HepG2 (cell line): ENCODE measurements around the gene MXD1. TPM values are rescaled to one million over a fixed set of nuclear protein-coding genes. Genes with fewer than 3 reads are reported as not detected.

Experiments used
- ATAC-seq: fragments of 200-7000 bp; cut with Tn5 transposase; 3 replicates; pipeline ENCODE4 v1.9.1; 2020; ENCODE audit warnings: mild to moderate bottlenecking, moderate library complexity
- BruUV-seq: library from RNA; stranded (reverse); fragments of 400-500 nt; replicated peaks from 2 replicates; lab custom pipeline; 2021; lab: Mats Ljungman, UMichigan
- CTCF ChIA-PET: fragments of 300-600 bp; formaldehyde crosslinking; extraction: SDS; loops from one replicate; lab custom pipeline; 2021; ENCODE audit warnings: low total read pairs, inconsistent platforms, low intra/inter-chr PET ratio; lab: Yijun Ruan, JAX
- POLR2A ChIA-PET: fragments of 350-600 bp; sonication (Branson Sonifier 250); formaldehyde crosslinking; loops from one replicate; lab custom pipeline; 2020; ENCODE audit warnings: antibody characterized with exemption, inconsistent platforms; lab: Yijun Ruan, JAX
- DNase-seq: peaks from one replicate; pipeline ENCODE4 v3.0.0-alpha.2; 2015; ENCODE audit warnings: low spot score
- FAIRE-seq: peaks from 3 replicates; lab custom pipeline; 2011; peaks lifted over from hg19 to GRCh38; lab: Jason Lieb, UNC
- H2AFZ ChIP-seq: one replicate; pipeline ENCODE4 v1.6.1; 2011; ENCODE audit warnings: low read length, inconsistent platforms
- H3K27ac ChIP-seq: fragments of 300-600 bp; 3 replicates; pipeline ENCODE4 v1.8.0; 2011; ENCODE audit warnings: mixed run types, mild to moderate bottlenecking, mixed read lengths, low read length, inconsistent platforms; ENCODE audit not compliant: insufficient read depth; ENCODE audit errors: extremely low read length
- H3K27me3 ChIP-seq, 2 experiments: fragments of 200-600 bp in 1 of 2; 2 replicates in 1 of 2; 3 replicates in 1 of 2; pipeline versions ENCODE4 v1.6.0 to v1.8.0; 2011; ENCODE audit warnings: low read length in 2 of 2, mild to moderate bottlenecking in 2 of 2, moderate library complexity in 2 of 2, inconsistent platforms in 1 of 2; ENCODE audit not compliant: insufficient read depth in 2 of 2, control insufficient read depth in 1 of 2
- H3K36me3 ChIP-seq, 2 experiments: fragments of 200-600 bp in 1 of 2; replicated peaks in 1 of 2; 2 replicates in 1 of 2; 3 replicates in 1 of 2; pipeline versions ENCODE4 v1.5.1 to v1.8.0; 2011; ENCODE audit warnings: low read length in 2 of 2, inconsistent platforms in 1 of 2; ENCODE audit not compliant: insufficient read depth in 2 of 2, control insufficient read depth in 1 of 2
- H3K4me1 ChIP-seq: 2 replicates; pipeline ENCODE4 v1.5.1; 2012; ENCODE audit warnings: low read length, inconsistent platforms; ENCODE audit not compliant: insufficient read depth
- H3K4me2 ChIP-seq: 2 replicates; pipeline ENCODE4 v1.6.0; 2011; ENCODE audit warnings: low read depth, low read length, inconsistent platforms
- H3K4me3 ChIP-seq, 3 experiments: fragments of 200-600 bp in 1 of 3; sonication (generic), shearing (Covaris generic) in 1 of 3; replicated peaks in 1 of 3; 2 replicates each; pipeline ENCODE4 v1.5.1; 2011 to 2016; ENCODE audit warnings: low read length in 3 of 3, inconsistent platforms in 2 of 3, low read depth in 2 of 3, mild to moderate bottlenecking in 2 of 3, control low read depth in 1 of 3, mixed read lengths in 1 of 3; ENCODE audit not compliant: insufficient read depth in 1 of 3
- H3K79me2 ChIP-seq: one replicate; pipeline ENCODE4 v1.6.1; 2011; ENCODE audit warnings: low read length, inconsistent platforms; ENCODE audit not compliant: insufficient read depth
- H3K9ac ChIP-seq: 2 replicates; pipeline ENCODE4 v1.6.0; 2011; ENCODE audit warnings: mild to moderate bottlenecking, low read depth, low read length, inconsistent platforms; ENCODE audit not compliant: insufficient read depth
- H3K9me3 ChIP-seq: 2 replicates; pipeline ENCODE4 v1.5.1; 2012; ENCODE audit warnings: mild to moderate bottlenecking, low read length
- H4K20me1 ChIP-seq: 2 replicates; pipeline ENCODE4 v1.6.0; 2011; ENCODE audit warnings: inconsistent platforms, mild to moderate bottlenecking, low read length, moderate library complexity; ENCODE audit not compliant: insufficient read depth
- ARNTL ChIP-seq: sonication (generic); formaldehyde crosslinking; IDR thresholded peaks from 2 replicates; pipeline ENCODE4 v1.4.0; 2020; ENCODE audit warnings: mild to moderate bottlenecking, missing genetic modification reagents
- ISL2 ChIP-seq: sonication (generic); formaldehyde crosslinking; IDR thresholded peaks from 2 replicates; pipeline ENCODE4 v1.5.0; 2020; ENCODE audit warnings: missing genetic modification reagents
- KDM2A ChIP-seq: sonication (generic); formaldehyde crosslinking; IDR thresholded peaks from 2 replicates; pipeline ENCODE4 v1.4.0; 2020; ENCODE audit warnings: low read depth, missing genetic modification reagents, borderline replicate concordance
- SETDB1 ChIP-seq: sonication (generic); formaldehyde crosslinking; IDR thresholded peaks from 2 replicates; pipeline ENCODE4 v1.5.1; 2020; ENCODE audit warnings: missing genetic modification reagents, mild to moderate bottlenecking, borderline replicate concordance
- SIX4 ChIP-seq: sonication (generic); formaldehyde crosslinking; IDR thresholded peaks from 2 replicates; pipeline ENCODE4 v1.4.0; 2020; ENCODE audit warnings: missing genetic modification reagents
- SP5 ChIP-seq: IDR thresholded peaks from 2 replicates; pipeline ENCODE4 v1.6.1; 2016; ENCODE audit warnings: low read depth, borderline replicate concordance
- SSRP1 ChIP-seq: IDR thresholded peaks from 2 replicates; pipeline ENCODE4 v1.6.1; 2016; ENCODE audit warnings: control low read depth
- ZFP1 ChIP-seq: IDR thresholded peaks from 2 replicates; pipeline ENCODE4 v1.6.1; 2016
- ZHX1 ChIP-seq: sonication (generic); formaldehyde crosslinking; IDR thresholded peaks from 2 replicates; pipeline ENCODE4 v1.8.1; 2022; ENCODE audit warnings: low read depth, mild to moderate bottlenecking, missing genetic modification reagents
- ZNF33B ChIP-seq: sonication (generic); formaldehyde crosslinking; IDR thresholded peaks from 2 replicates; pipeline ENCODE4 v1.5.1; 2020; ENCODE audit warnings: mild to moderate bottlenecking, missing genetic modification reagents
- in situ Hi-C: cut with HindIII; loops from 2 replicates; pipeline ENCODE4 v1.10.0; 2017; ENCODE audit warnings: low pct_unique_long_range_greater_than_20kb; ENCODE audit not compliant: extremely low pct_ligation_motif_present
- intact Hi-C: fragments of 100-400 bp; cut with micrococcal nuclease; formaldehyde crosslinking; loops from one replicate; pipeline ENCODE4 v1.10.0; 2022; ENCODE audit not compliant: unreplicated experiment
- polyA plus RNA-seq, 8 experiments: library from polyadenylated mRNA; depleted of rRNA in 3 of 8; stranded (reverse) in 7 of 8; unstranded in 1 of 8; fragments of >200 nt; fragmentation: Illumina TruSeq in 4 of 8; extraction: Trizol in 4 of 8; gene quantifications; 2 replicates each; pipeline versions ENCODE4 v1.2.1 to v1.2.3, GENCODE V29; 2011 to 2016; ENCODE audit warnings: low read depth in 4 of 8, missing spikeins in 1 of 8, mixed read lengths in 1 of 8; ENCODE audit not compliant: insufficient read depth in 1 of 8
- total RNA-seq, 5 experiments: library from RNA; depleted of rRNA; stranded (reverse); fragments of >200 nt; fragmentation: Illumina TruSeq; extraction: Trizol; gene quantifications; 2 replicates each; pipeline ENCODE4 v1.2.3, GENCODE V29; 2016; ENCODE audit warnings: low read depth in 1 of 5

The MXD1 gene
- total and polyA plus RNA-seq, 2 of the 13 experiments (the other 11 are each of a cell fraction or from before 2014, with no cell fraction given): 6.4 to 14.9 TPM

GRCh38 chr2:69933254-69933828 is 18.4 kb downstream of the MXD1 start:
- Histone ChIP-seq H4K20me1 (no peaks in the 10 kb centered on the region), H3K4me2 (peak overlapping the region; percentile 57), H3K27ac (peak overlapping the region; percentile 55), H3K9ac (peak overlapping the region; percentile 24; the same call in 1 of the 2 replicates), H3K36me3 (peaks cover 18 to 33% of the 10 kb centered on the region in 2 experiments), H3K79me2 (no peaks in the 10 kb centered on the region), H2AFZ (no peak overlapping the region), H3K27me3 (no peaks in the 10 kb centered on the region), H3K4me1 (peaks cover 34% of the 10 kb centered on the region), H3K9me3 (no peaks in the 10 kb centered on the region), H3K4me3 (peak overlapping the region in 1 of 3 experiments; percentile 13; a peak in 1 of 6 replicates)
- TF ChIP-seq ZFP1 (CRISPR knock-in tag): no peak; the same call in 1 of the 2 replicates
- TF ChIP-seq SSRP1 (CRISPR knock-in tag): 0 out of 2 replicates have a peak, but pooled peaks have one; percentile 16
- TF ChIP-seq SIX4: peak; percentile 29; the same call in 1 of the 2 replicates
- no peak for TF ChIP-seq ISL2
- TF ChIP-seq ZHX1 (CRISPR knock-in tag): no peak
- peak; percentile 11; the same call in 1 of the 2 replicates for TF ChIP-seq KDM2A (CRISPR knock-in tag)
- peak; percentile 49; the same call in 1 of the 2 replicates for TF ChIP-seq SP5 (CRISPR knock-in tag)
- no peak for TF ChIP-seq ZNF33B (CRISPR knock-in tag)
- no peak for TF ChIP-seq SETDB1 (CRISPR knock-in tag)
- TF ChIP-seq ARNTL: 0 out of 2 replicates have a peak, but pooled peaks have one; percentile 26
- in situ Hi-C loops (no loop called here), intact Hi-C loops (no loop called here)
- FAIRE-seq: no peak
- ChIA-PET CTCF (no interaction called here), POLR2A (interaction anchor here (0.6 to 7.5 kb wide), 8 partner anchors 12 to 360 kb away, joined by 3 to 104 read pairs (median 4); partner anchors contain the start of genes MXD1 and SNRPG)
- ATAC-seq: peak; percentile 50
- BruUV-seq: no TSS peak
- no peak for DNase-seq
